NCI-H1048 (cell line): ENCODE measurements around the gene FBXO15.

Source experiments
- DNase-seq: peaks from one replicate; lab custom pipeline; 2025; lab: John Stamatoyannopoulos, UW

Gene FBXO15

DNA sequence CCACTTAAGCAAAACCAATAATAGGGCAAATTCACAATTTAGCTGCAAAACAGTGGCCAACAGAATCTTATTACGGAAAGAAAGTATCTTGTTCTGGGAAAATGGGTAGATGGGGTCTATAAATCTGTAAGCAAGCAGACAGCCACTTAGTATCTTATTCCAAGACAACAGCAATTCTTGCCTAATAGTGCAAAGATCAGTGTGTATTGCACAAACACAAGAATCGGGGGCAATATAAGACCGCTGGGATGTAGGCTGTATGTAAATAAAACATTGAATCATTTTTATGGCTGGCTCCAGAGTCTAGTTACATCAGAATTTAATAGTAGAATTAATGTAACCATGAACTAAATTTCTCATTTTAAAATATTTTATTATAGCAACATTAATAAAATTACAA is 85.6 kb downstream of the FBXO15 start:
- DNase-seq, result no peak

DNA sequence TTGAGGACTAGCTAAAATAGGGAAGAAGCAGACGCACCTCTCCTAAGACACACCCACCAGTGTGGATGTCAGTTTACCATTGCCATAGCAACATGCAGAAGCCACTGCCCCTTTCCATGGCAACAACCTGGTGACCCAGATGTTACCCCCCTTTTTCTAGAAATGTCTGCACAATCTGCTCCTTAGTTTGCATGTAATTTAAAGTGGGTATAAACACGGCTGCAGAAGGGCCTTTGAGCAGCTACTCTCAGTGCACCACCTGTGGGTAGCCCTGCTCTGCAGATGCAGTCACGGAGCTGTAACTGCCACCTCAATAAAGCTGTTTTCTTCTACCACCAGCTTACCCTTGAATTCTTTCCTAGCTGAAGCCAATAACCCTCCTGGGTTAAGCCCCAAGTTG is 87.1 kb downstream of the FBXO15 start:
- DNase-seq, result no peak

DNA sequence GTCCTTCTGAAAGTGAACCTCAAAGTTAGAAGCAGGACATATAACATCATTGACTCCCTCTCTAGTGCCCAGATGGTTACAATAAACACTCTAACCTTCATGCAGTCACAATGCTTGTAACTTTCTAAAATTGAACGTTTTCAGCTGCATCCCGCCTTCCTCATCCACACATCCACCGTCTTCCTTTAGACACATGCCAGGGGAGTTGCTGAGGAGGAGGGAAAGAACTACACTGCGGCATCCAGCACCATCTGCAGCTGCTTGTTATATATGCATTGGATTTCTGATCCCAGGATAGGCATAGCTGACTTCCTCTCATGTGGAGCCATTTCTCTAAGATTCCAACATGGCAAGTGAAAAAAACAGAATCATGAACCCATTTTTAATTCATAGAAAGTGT is 96.8 kb downstream of the FBXO15 start:
- DNase-seq, result no peak

DNA sequence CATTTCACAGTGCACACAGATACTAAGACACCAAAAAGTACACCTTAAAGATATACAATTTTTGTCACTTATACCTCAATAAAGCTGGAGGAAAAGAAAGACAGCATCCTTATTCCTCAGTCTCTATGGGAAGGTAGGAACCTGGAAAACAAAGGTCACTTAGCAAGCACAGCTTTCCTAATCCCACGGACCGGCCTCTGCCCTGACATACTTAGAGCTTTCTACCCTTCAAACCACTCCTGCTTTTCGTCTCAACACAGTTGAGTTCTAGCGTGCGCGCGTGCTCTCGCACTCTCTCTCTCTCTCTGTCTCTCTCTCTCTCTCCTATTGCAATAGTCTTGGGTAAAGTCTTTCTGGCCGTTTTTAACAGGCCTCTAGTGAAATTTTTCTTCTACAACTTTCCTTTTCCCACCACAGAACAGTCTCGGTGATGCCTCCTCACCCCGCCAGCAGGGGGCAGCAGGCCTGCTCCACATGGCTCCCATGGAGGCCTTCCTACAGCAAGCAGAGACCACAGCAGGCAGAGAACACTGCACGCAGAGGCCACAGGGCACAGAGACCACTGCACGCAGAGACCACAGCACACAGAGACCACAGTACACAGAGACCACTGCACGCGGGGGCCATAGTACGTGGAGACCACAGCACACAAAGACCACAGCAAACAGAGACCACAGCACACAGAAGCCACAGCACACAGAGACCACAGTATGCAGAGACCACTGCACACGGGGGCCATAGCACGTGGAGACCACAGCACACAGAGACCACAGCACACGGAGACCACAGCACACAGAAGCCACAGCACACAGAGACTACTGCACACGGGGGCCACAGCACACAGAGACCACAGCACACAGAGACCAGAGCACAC is 106.9 kb downstream of the FBXO15 start:
- no peak for DNase-seq

DNA sequence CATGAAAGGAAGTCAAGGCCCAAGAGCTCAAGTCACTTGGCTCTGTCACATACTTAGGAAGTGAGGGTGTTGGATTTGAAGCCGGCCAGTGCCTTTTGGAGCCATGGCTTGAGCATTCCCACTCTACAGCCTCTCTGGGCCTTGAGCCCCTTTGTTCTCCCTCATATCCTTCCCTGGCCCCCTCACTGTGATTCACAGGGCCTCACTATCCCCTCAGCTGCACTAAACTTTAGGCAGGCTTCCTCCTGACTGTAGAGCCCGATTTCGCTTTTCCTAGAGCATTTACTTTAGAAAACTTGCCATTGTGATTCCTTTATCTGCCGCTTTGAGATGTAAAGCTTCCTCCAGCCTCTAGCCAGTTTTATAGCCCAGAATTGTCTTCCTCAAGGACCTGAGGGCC is 107.6 kb downstream of the FBXO15 start:
- DNase-seq, result no peak

DNA sequence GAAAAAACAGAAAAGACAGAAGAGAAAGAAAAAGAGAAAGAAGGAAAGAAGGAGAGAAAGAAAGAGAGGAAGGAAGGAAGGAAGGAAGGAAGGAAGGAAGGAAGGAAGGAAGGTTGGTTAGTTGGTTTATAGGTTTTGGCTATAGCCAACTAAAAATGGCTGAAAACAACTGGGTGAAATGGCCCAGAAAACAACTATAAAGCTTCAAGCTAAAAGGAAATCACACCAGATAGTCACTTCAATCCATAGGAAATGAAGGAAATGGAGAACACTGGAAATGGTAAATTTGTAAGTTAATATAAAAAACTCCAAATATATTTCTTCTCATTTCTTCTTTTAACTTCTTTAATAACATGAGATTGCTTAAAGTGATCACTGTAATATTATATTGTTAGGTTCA is 118.5 kb downstream of the FBXO15 start:
- DNase-seq, result no peak
